Uterus (tissue), 4 donors: ENCODE data around the gene INO80C. TPM values are rescaled to one million over a fixed set of nuclear protein-coding genes. Genes with fewer than 3 reads are reported as not detected.
A peak's percentile ranks its signal among the peaks of the same experiment; 100 is the strongest.

Experiments used
- DNase-seq, 2 donors: peaks; one replicate each; pipeline ENCODE4 v3.0.0-alpha.2; 2019 to 2020
- H3K27ac ChIP-seq, 2 donors: fragments of 200-600 bp; sonication (generic); 1 replicate in 1 of 2; 2 replicates in 1 of 2; pipeline ENCODE4 v1.5.1; 2016 to 2018
- H3K27me3 ChIP-seq, 2 donors: fragments of 200-600 bp; sonication (generic); one replicate each; pipeline ENCODE4 v1.5.1; 2018 to 2019; ENCODE audit warnings: control low read depth in 1 of 2
- H3K36me3 ChIP-seq, 2 donors: fragments of 200-600 bp; sonication (generic); one replicate each; pipeline ENCODE4 v1.5.1; 2019; ENCODE audit warnings: control low read depth in 1 of 2
- H3K4me1 ChIP-seq, 2 donors: fragments of 200-600 bp; sonication (generic); one replicate each; pipeline ENCODE4 v1.5.1; 2018 to 2019; ENCODE audit warnings: control low read depth in 1 of 2
- H3K4me3 ChIP-seq, 2 donors: fragments of 200-600 bp; sonication (generic); 1 replicate in 1 of 2; 2 replicates in 1 of 2; pipeline ENCODE4 v1.5.1; 2018 to 2019; ENCODE audit warnings: mild to moderate bottlenecking in 1 of 2
- H3K9me3 ChIP-seq, 2 donors: fragments of 200-600 bp; sonication (generic); one replicate each; pipeline ENCODE4 v1.5.1; 2019; ENCODE audit warnings: control low read depth in 1 of 2
- POLR2A ChIP-seq, 2 donors: fragments of 450-650 bp; IDR thresholded peaks; one replicate each; pipeline ENCODE4 v1.6.1; 2016; ENCODE audit warnings: antibody characterized with exemption in 2 of 2, mild to moderate bottlenecking in 1 of 2, moderate library complexity in 1 of 2
- intact Hi-C: fragments of 100-400 bp; cut with DNase I; formaldehyde crosslinking; loops from one replicate; pipeline ENCODE4 v1.15.1; 2023; ENCODE audit warnings: low total_unique reads
- total RNA-seq, 4 donors: library from RNA; depleted of rRNA in 3 of 4; stranded (reverse); fragments of >200 nt in 3 of 4; gene quantifications; one replicate each; pipeline versions ENCODE4 v1.1.0 to v1.2.4, GENCODE V29; 2014 to 2023
- TF ChIP-seq, protein P1 (sequence below), 4 experiments: fragments of 200-600 bp in 2 of 4; fragments of 450-650 bp in 2 of 4; sonication (generic) in 2 of 4; IDR thresholded peaks; one replicate each; pipeline ENCODE4 v1.5.1; 2016 to 2019; ENCODE audit warnings: antibody characterized with exemption in 4 of 4, mild to moderate bottlenecking in 2 of 4, moderate library complexity in 1 of 4
- donor health status: DM: yes; HTN: yes; CAD: no.

Gene INO80C
- total RNA-seq, 4 donors from 2014 or later, result 0.26 to 14.9 (median 7.0) TPM; not detected in 1

DNA sequence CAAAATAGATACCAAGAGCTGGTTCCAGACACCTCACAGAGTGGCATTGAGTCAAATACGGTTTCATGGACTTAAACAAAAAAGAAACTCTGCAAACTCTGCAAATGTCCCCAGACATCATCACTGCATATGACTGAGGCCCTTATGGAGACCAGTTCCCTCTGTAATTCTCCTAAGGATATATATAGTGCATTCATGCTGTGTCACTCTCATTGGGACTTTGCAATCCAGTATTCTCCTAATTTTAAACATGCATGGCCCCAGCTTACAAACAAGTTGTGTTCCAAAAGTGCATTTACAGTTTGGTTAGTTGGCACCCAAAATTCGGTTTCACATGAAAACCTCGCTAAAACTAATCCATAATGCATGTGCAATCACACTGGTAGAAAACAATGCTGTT, 18.6 kb upstream of the INO80C start:
- no peaks in the 10 kb centered on the region for H3K9me3 ChIP-seq
- peak overlapping the region; percentile 9 to 41 for H3K27ac ChIP-seq
- no peaks in the 10 kb centered on the region for H3K36me3 ChIP-seq
- TF ChIP-seq, protein P1, sequence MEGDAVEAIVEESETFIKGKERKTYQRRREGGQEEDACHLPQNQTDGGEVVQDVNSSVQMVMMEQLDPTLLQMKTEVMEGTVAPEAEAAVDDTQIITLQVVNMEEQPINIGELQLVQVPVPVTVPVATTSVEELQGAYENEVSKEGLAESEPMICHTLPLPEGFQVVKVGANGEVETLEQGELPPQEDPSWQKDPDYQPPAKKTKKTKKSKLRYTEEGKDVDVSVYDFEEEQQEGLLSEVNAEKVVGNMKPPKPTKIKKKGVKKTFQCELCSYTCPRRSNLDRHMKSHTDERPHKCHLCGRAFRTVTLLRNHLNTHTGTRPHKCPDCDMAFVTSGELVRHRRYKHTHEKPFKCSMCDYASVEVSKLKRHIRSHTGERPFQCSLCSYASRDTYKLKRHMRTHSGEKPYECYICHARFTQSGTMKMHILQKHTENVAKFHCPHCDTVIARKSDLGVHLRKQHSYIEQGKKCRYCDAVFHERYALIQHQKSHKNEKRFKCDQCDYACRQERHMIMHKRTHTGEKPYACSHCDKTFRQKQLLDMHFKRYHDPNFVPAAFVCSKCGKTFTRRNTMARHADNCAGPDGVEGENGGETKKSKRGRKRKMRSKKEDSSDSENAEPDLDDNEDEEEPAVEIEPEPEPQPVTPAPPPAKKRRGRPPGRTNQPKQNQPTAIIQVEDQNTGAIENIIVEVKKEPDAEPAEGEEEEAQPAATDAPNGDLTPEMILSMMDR (IDR thresholded peaks at IDR 0.05), result no peak
- TF ChIP-seq POLR2A (IDR thresholded peaks at IDR 0.05), result no peak
- H3K27me3 ChIP-seq, result no peaks in the 10 kb centered on the region
- H3K4me1 ChIP-seq, result no peaks in the 10 kb centered on the region
- intact Hi-C loops, result no loop called here
- no peak overlapping the region for H3K4me3 ChIP-seq
- no peak for DNase-seq

DNA sequence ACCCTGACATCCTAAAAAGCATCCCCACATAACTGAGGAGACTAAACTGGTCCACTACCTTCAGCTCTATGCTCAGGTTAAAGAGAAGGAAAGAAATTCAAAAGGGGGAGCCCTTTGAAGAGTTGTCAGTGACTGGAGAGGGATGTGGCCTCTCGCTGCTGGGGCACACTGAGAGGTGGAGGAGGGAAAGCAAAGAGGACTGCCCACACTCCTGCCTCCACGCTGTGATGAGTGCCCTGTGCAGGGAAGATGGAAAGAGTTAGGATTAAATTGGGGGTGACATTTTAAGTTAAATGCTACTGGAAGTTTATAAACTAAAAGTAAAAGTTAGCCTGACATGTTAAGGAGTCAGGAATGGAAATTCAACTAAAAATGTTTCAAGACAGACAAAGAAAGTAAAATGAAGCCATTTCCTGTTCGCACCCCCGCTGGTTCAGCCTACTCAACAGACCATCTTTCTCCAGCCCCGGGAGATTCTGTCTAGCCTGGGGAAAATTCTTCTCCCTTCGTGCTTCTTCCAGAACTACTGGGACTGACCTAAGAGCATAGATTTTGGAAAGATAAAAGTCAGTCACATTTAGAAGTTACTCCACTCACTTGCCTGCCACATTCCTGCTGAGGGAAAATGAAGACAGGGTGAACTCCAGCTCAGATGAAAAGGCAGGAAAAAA, 17.8 kb upstream of the INO80C start:
- TF ChIP-seq, protein P1 (IDR thresholded peaks at IDR 0.05), result no peak
- TF ChIP-seq POLR2A (IDR thresholded peaks at IDR 0.05), result no peak
- DNase-seq, result no peak
- intact Hi-C loops, result no loop called here
- Histone ChIP-seq H3K36me3 (no peaks in the 10 kb centered on the region), H3K27me3 (no peaks in the 10 kb centered on the region), H3K4me3 (no peak overlapping the region), H3K9me3 (no peaks in the 10 kb centered on the region), H3K4me1 (no peaks in the 10 kb centered on the region), H3K27ac (peak overlapping the region; percentile 9 to 41)

DNA sequence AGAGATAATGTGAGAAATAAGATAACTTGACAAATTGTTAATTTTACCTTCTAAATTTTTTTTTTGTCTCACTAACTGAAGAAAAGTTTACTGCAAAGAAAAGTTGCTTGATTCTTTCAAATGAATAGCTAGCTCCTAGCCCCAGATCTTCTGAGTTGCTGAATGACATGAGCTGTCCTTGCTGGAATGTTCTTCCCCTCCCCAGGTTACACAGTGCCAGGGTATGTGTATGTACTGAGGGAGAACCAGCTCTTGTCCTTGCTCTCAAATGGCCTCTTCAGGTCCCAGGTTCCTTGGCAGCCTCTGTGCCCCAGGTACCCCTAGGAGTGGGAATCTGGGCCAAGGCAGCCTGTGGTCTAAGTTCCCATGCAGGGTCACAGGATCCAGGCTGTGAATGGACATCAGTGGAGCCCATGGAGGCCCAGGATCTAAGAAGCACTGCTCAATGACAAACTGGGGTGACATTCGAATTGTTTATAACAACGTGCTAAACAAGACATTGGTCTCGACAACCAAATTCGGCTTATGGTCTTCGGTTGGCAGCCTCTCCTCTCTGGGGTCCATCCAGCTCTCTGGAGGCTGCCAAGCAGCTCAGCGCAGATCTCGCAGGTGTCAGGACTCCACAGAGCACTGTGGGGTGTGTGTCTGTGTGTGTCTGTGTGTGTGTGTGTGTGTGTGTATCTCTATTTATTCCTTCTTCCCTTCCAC, 17.1 kb upstream of the INO80C start:
- Histone ChIP-seq H3K36me3 (no peaks in the 10 kb centered on the region), H3K4me3 (no peak overlapping the region), H3K9me3 (no peaks in the 10 kb centered on the region), H3K27ac (peak overlapping the region in 1 of 2 donors; percentile 41), H3K4me1 (no peaks in the 10 kb centered on the region), H3K27me3 (no peaks in the 10 kb centered on the region)
- intact Hi-C loops, result no loop called here
- TF ChIP-seq, protein P1 (IDR thresholded peaks at IDR 0.05), result no peak
- no peak for TF ChIP-seq POLR2A (IDR thresholded peaks at IDR 0.05)
- no peak for DNase-seq

DNA sequence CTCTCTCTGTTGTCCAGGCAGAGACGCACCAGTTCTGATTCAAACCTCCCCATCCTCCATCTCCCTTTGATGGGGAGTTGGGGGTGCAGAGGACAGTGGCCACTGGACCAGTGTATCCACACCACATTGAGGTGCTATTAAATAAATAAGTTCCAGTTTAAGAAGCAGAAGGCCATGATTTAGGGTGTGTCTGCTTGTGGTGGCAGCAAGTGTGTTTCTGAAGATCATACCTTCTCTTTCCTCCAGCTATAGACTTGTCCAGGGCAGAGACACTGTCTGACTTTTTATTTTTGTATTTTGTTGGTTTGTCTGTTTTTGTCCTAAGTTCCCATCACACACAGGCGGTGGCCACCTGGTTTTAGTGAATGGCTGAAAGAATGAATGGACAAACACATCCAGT, 16.5 kb upstream of the INO80C start:
- no peak for TF ChIP-seq POLR2A (IDR thresholded peaks at IDR 0.05)
- TF ChIP-seq, protein P1 (IDR thresholded peaks at IDR 0.05), result no peak
- no peaks in the 10 kb centered on the region for H3K27me3 ChIP-seq
- H3K9me3 ChIP-seq, result no peaks in the 10 kb centered on the region
- H3K4me3 ChIP-seq, result no peak overlapping the region
- no peaks in the 10 kb centered on the region for H3K4me1 ChIP-seq
- H3K27ac ChIP-seq, result no peak overlapping the region
- no peaks in the 10 kb centered on the region for H3K36me3 ChIP-seq
- DNase-seq, result no peak
- intact Hi-C loops, result no loop called here

DNA sequence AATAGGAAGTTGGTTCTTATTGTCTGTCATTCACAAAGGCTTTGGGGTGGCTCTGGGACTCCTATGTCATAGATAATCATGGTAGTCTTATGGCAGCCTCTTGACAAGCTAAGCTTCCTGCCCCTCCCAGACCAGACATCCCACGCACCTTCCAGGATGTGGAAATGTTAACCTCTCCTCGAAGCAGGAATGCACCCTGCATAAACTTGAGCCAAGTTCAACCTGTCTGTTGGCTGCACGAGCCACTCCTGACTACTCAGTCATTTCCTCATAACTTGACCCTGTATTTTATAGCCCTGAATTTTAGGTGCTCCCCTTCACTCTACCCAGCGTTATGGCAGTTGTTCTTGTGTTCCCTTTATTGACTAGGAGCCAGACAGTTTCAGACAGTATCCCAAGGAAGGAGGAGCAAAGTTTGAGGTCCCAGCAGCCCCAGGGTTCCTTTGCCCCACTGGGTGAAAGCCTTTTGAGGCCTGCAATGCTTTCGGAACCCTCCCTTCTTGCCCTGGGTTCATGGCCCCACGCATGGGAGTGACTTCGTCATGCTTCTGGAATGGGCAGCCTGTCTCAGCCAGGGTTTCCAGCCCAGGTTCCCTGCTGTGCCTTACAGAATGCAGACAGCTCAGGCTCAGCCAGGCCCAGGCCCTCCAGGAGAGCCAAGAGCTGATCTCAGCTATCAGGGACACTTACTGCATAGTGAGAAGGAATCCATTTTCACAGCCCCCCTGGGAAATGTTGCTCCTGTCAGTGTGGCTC, 15.6 kb upstream of the INO80C start:
- Histone ChIP-seq H3K27me3 (no peaks in the 10 kb centered on the region), H3K27ac (peak overlapping the region in 1 of 2 donors; percentile 46), H3K9me3 (no peaks in the 10 kb centered on the region), H3K4me3 (no peak overlapping the region), H3K36me3 (no peaks in the 10 kb centered on the region), H3K4me1 (no peaks in the 10 kb centered on the region)
- peak; percentile 48 to 61 for DNase-seq
- intact Hi-C loops, result no loop called here
- TF ChIP-seq POLR2A (IDR thresholded peaks at IDR 0.05), result no peak
- TF ChIP-seq, protein P1 (IDR thresholded peaks at IDR 0.05), result no peak
